ENCODE results near the gene IQCF6. TPM values are rescaled to one million over a fixed set of nuclear protein-coding genes. Genes with fewer than 3 reads are reported as not detected.

IQCF6 gene
- total and polyA plus RNA-seq, 2 donors (not counting 3 experiments of a cell fraction or from before 2014, with no cell fraction given), result not detected

DNA sequence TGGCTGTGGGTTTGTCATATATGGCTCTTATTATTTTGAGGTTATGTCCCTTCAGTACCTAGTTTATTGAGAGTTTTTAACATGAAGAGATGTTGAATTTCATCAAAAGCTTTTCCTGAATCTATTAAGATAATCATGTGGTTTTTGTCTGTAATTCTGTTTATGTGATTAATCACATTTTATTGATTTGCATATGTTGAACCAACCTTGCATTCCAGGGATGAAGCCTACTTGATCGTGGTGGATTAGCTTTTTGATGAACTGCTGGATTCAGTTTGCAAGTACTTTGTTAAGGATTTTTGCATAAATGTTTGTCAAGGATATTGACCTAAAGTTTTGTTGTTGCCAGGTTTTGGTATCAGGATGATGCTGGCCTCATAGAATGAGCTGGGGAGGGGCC lies 49.3 kb upstream of the IQCF6 start:
- POLR2A ChIA-PET, result no interaction called here
- no TSS peak for BruUV-seq (replicated peaks)
- no peak overlapping the region for H3K4me3 ChIP-seq (replicated peaks in 1 of 3; ENCODE audit: insufficient read depth in 1 of 3, low read depth in 1 of 3, low read length in 3 of 3)
- no peak for DNase-seq (ENCODE audit: low read depth, low spot score)
- no peaks in the 10 kb centered on the region for H4K20me1 ChIP-seq (replicated peaks; ENCODE audit: control insufficient read depth, extremely low read depth, insufficient read depth, low read length)
- intact Hi-C loops (cut with micrococcal nuclease) (no loop called here), dilution Hi-C loops (cut with MboI; ENCODE audit: extremely low pct_ligation_motif_present, low sequenced_read_pairs) (no loop called here)
- H3K27me3 ChIP-seq (ENCODE audit: control insufficient read depth in 2 of 2, insufficient read depth in 2 of 2, low read length in 2 of 2), result no peaks in the 10 kb centered on the region
- CTCF ChIA-PET, result no interaction called here
- no peaks in the 10 kb centered on the region for H3K4me1 ChIP-seq (ENCODE audit: control insufficient read depth, extremely low read depth, insufficient read depth, low read length)
- no peak overlapping the region for H2AFZ ChIP-seq (ENCODE audit: low read depth, low read length)
- no peak overlapping the region for H3K27ac ChIP-seq (ENCODE audit: insufficient read depth, low read depth, low read length)
- FAIRE-seq, result no peak
- no peak overlapping the region for H3K9ac ChIP-seq (replicated peaks; ENCODE audit: extremely low read depth, insufficient read depth, low read length)
- TF ChIP-seq, protein P1, sequence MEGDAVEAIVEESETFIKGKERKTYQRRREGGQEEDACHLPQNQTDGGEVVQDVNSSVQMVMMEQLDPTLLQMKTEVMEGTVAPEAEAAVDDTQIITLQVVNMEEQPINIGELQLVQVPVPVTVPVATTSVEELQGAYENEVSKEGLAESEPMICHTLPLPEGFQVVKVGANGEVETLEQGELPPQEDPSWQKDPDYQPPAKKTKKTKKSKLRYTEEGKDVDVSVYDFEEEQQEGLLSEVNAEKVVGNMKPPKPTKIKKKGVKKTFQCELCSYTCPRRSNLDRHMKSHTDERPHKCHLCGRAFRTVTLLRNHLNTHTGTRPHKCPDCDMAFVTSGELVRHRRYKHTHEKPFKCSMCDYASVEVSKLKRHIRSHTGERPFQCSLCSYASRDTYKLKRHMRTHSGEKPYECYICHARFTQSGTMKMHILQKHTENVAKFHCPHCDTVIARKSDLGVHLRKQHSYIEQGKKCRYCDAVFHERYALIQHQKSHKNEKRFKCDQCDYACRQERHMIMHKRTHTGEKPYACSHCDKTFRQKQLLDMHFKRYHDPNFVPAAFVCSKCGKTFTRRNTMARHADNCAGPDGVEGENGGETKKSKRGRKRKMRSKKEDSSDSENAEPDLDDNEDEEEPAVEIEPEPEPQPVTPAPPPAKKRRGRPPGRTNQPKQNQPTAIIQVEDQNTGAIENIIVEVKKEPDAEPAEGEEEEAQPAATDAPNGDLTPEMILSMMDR (IDR thresholded peaks at IDR 0.05; ENCODE audit: extremely low read depth in 1 of 2, insufficient read depth in 1 of 2, low read depth in 1 of 2, low read length in 2 of 2), result no peak
- TF ChIP-seq FOS (IDR thresholded peaks at IDR 0.05; ENCODE audit: borderline replicate concordance, insufficient read depth, low read length) (no peak), GATA2 (IDR thresholded peaks at IDR 0.05; ENCODE audit: insufficient read depth, insufficient read length, low read depth, low read length) (no peak), MYC (IDR thresholded peaks at IDR 0.05; ENCODE audit: low read depth, low read length) (no peak), JUN (IDR thresholded peaks at IDR 0.05; ENCODE audit: borderline replicate concordance, insufficient read depth, insufficient read length, low read depth) (no peak), POLR2A (IDR thresholded peaks at IDR 0.05; ENCODE audit: low read depth, low read length) (no peak), POLR2AphosphoS5 (IDR thresholded peaks at IDR 0.05; ENCODE audit: insufficient read depth, low read depth, low read length) (no peak), MAX (IDR thresholded peaks at IDR 0.05; ENCODE audit: insufficient read depth, insufficient read length) (no peak), EZH2 (IDR thresholded peaks at IDR 0.05; ENCODE audit: borderline replicate concordance, low read depth, low read length, severe bottlenecking) (no peak)
- no peaks in the 10 kb centered on the region for H3K9me1 ChIP-seq (replicated peaks; ENCODE audit: control insufficient read depth, extremely low read depth, insufficient read depth, low read length)
- no peak overlapping the region for H3K4me2 ChIP-seq (ENCODE audit: insufficient read depth, low read length)
- H3K79me2 ChIP-seq (ENCODE audit: control insufficient read depth, insufficient read depth, low read length), result no peaks in the 10 kb centered on the region
- H3K9me3 ChIP-seq (replicated peaks; ENCODE audit: control insufficient read depth, insufficient read depth, low read length), result no peaks in the 10 kb centered on the region
- no peaks in the 10 kb centered on the region for H3K36me3 ChIP-seq (ENCODE audit: control insufficient read depth in 2 of 2, extremely low read depth in 1 of 2, insufficient read depth in 2 of 2, low read length in 2 of 2)

Measured in endothelial cell of umbilical vein (primary cell).